Stimulated activated naive CD4-positive, alpha-beta T cell treated with Interleukin-2 at 50 U/mL for 16 hours (primary cell): ENCODE data around the gene SOS1.
A peak's percentile ranks its signal among the peaks of the same experiment; 100 is the strongest.
"Not testable (repeated sequence)": the region's sequence is repeated elsewhere in the genome, so short reads cannot be mapped to it uniquely, and the experiment has no call there.

Experiments used
- DNase-seq: peaks from one replicate; lab custom pipeline; 2025; lab: John Stamatoyannopoulos, UW

Gene SOS1

DNA sequence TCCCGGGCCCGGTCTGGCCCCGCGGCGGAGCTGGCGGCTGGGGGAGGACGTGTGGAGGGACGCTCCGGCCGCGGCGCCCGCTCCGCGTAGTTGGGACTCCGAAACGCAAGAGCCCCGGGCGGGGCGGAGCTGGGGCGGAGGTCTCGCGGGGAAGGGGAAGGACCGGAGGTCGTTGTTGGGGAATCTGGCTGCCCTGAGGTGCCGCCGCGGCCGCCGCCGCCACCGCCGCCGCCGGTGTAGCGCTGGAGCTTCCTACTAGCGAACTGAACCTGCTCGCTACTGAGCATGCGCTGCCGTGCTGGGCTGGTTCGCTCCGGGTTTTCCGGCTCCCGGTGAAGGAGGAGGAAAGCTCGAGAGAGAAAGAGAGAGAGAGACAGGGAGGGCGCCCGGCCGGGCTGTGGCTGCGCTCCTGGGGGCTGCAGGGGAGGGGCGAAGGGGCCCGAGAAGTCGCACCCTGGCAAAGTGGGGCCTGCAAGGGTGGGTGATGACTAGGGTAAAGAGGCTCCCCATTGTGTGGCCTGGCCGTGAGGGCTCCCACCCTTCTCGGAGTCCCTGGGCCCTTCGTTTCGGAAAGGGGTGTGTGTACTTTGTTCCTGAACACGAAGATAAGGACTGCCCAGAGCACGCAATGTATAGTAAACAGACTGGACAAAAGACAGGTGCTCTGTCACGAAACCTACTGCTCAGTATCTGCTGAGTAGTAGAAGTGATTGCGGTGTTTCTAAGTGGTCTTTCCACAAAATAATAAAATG, at the start of gene SOS1:
Gene SOS1 (minus strand): TSS at position 281 of the 752 bp plus-strand sequence. CDS start 629 bp downstream, outside the sequence.
- DNase-seq = peak; percentile 92

GRCh38 chr2:39164089-39164488, 43.2 kb upstream of the SOS1 start:
- DNase-seq = no peak

DNA sequence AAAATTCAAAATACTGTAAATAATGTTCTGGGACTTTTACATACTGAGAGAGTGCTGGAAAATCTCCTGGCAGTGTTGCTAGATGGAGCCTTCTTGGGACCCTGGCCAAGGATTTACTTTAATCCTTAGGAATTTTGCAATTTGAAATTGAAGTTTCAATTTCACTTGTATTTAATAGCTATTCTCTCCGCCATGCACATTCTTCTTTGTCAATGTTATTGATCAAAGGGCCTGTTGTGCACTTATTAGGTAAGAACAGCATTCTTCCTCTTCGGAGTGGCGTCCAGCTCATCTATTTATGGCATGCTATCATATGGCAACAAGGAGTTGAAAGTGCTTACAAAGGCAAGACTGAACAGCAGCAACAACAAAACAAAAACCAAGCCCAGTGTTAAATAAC, 40.1 kb upstream of the SOS1 start:
- no peak for DNase-seq

DNA sequence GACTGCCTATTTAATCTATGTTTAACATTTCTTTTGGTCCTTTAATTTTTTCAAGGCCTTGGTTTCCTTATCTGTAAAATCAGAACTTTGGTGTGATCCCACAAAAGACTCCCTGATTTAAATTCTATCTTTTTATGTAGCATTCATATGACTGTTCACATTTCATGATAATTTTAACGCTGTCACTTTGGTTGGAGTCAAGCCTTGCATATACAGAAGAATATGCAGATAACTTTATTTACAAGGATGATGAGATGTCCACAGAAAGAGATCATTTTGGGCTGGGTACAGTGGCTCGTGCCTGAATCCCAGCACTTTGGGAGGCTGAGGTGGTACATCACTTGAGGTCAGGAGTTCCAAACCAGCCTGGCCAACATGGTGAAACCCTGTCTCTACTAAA, 38.4 kb upstream of the SOS1 start:
- no peak for DNase-seq

- DNase-seq = no peak
These were observed 37.5 kb upstream of the SOS1 start for GRCh38 chr2:39158351-39158750.

DNA sequence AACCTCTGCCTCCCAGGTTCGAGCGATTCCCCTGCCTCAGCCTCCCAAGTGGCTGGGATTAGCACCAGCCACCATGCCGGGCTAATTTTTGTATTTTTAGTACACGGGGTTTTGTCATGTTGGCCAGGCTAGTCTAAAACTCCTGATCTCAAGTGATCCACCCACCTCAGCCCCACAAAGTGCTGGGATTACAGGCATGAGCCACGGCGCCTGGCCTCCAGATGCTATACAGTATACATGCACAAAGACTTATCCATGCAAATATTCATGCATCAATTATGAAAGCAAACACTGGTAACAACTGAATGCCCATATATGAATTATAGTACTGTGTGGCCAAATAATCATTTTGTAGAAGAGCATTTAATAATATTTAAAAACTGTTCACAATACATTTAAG, 36.0 kb upstream of the SOS1 start:
- DNase-seq = no peak

- no peak for DNase-seq
These were observed 35.3 kb upstream of the SOS1 start for GRCh38 chr2:39156107-39156506.

GRCh38 chr2:39155573-39155972, 34.7 kb upstream of the SOS1 start:
- DNase-seq = not testable (repeated sequence)

- no peak for DNase-seq
These were observed 34.1 kb upstream of the SOS1 start for GRCh38 chr2:39154944-39155343.

GRCh38 chr2:39153312-39153711, 32.5 kb upstream of the SOS1 start:
- DNase-seq = no peak

GRCh38 chr2:39152504-39152903, 31.7 kb upstream of the SOS1 start:
- no peak for DNase-seq

DNA sequence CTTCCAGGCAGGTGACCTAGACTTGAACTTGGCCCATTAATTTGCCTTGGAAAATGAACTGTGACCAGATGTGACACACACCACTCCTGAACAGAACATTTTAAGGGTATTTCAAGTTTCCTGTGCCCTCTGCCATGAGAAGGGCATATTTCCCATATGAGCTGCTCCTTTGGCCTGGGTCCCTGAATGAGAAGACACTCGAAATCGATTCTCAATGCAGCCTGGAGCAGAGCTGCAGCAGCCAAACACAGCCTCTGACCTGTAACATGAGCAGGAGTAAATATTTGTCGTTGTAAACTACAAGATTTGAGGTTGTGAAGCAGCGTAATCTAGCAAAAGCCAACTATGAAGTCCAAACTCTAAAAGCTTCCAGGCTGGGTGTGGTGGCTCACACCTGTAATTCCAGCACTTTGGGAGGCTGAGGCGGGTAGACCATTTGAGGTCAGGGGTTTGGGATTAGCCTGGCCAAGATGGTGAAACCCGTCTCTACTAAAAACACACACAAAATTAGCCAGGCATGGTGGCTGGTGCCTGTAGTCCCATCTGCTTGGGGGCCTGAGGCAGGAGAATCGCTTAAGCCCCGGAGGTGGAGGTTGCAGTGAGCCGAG, 30.1 kb upstream of the SOS1 start:
- no peak for DNase-seq

DNA sequence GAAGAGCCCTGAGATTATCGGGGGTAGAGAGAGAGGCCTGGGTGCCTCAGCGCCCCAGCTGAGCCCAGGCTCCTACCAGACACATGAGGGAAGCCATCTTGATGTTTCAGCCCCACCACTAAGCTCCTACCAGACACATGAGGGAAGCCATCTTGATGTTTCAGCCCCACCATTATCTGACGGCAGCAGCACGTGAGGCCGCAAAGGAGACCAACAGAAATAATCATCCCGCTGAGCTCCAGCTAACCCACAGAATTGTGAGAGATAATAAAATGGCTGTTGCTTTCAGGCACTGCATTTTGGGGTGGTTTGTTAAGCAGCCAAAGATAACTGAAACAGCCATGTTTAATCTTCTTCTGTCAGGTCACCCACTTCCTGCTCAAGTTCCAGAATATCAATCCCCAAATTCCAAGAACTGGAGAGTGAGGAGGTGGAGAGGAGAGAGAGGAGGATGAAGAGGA, 29.3 kb upstream of the SOS1 start:
- no peak for DNase-seq

DNA sequence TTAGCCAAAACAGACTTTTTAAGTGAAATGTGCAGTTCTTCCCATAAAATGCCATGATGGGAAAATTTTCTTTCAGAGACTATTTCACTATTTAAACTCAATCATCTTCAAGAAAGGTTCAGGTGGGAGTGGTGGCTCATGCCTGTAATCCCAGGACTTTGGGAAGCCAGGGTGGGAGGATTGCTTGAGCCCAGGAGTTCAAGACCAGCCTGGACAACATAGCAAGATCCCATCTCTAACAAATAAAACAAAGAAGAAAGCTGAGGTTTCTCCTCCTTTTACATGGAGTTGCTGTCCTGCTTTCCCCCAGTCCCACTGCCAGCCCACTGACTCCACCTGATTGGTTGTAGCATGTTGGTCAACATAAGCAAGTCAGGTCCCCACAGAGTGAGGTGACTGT, 25.8 kb upstream of the SOS1 start:
- DNase-seq = no peak

DNA sequence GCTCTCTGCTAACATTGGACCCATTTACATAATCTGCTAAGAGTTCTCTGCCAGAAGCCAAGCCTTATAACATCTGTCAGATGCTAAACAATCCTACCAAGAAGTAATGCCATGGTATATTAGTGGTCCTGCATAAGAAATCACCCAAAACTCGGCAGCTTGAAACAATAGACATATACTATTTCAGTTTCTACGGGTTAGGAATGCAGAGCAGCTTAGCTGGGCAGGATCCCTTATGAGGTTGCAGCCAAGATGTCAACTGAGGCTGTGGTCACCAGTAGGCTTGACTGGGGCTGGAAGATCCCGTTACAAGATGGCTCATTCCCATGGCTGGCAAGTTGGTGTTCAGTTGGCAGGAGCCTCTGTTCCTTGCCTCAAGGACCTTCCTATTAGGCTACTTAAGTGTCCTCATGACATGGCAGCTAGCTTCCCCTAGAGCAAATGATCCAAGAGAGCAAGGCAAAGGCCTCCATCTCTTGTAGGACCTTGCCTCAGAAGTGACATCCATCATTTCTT, 25.1 kb upstream of the SOS1 start:
- DNase-seq = no peak

GRCh38 chr2:39144416-39144815, 23.6 kb upstream of the SOS1 start:
- no peak for DNase-seq

DNA sequence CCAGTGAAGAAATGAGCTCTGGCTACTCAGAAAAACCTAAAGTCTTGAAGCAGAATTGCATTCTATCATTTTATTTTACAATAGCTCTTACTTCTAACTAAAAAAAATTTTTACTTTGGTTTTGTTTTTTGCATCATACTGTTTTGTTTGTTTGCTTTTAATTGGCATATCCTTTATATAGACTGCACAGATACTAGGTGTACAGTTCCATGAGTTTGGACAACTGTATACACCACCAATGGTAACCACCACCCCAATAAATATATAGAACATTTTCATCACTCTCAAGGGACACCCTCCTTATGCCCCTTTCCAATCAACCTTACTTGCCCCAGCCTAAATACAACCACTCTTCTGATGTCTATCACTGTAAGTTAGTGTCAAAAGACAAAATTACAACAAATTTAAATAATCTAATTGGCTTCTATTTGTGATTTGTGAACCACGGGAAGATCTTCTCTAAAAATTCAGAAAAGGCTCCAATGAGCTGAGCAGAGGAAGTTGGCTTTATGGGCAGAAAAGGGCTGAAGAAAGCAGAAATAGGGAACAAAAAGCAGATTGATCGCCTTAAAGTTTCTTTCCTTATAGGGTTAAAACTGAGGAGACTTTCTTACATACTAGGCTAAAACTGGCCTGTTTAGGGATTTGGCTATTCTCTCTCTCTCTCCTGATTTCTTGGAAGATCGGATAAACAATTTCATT, 22.2 kb upstream of the SOS1 start:
- DNase-seq = no peak

DNA sequence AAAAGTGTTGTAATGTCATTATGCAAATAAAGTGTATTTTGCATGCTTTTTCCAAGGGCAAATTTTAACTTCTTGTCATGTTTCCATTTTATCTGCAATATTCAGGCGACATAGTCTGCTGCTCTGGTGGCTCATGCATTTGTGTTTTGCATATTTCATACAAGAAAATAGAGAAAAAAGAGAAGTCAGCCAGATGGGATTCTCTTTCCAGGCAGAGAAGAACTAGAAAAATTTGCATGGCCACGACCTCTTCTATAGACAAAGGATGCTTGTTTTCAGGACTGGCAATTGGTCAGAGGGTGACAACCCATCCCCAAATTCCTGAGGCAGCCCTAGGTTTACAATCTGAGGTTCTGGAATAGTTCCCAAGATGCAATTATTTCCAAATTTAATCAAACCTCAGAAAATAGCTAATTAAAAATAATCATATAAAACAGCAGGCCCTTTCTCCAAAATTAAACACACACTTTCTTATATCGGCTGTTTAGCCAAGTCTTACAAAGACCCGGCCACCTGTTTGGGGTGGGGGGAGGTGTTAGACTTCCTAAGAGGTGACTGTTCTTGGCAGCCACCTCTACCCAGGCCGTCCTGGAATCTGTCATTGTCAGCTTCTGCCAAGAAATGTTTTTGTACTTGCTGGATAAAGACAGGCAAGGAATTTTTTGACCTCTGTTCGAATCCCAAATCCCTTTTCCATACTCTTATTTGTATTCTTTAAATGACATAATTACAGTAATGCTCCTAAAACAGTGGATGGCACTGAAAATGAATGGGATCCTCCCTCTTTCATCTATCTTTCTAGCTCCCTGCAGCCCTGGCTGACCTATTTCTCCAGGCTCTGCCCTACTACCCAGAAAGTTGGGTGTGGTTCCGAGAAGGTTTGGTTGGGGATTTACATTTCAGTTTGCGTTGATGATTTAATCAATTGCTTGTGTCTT, 20.8 kb upstream of the SOS1 start:
- DNase-seq = peak; percentile 3

DNA sequence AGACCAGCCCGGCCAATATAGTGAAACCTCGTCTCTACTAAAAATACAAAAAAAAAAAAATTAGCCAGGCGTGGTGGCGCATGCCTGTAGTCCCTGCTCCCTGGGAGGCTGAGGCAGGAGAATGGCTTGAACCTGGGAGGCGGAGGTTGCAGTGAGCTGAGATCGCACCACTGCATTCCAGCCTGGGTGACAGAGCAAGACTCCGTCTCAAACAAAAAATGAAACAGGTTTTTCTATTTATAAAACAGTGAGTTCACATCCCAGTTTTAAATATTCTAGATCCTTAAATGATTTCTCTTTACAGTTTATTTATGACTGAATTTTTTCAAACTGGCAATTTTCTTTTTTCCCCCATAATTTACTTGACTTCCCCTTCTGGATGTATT, 20.1 kb upstream of the SOS1 start:
- DNase-seq = not testable (repeated sequence)

DNA sequence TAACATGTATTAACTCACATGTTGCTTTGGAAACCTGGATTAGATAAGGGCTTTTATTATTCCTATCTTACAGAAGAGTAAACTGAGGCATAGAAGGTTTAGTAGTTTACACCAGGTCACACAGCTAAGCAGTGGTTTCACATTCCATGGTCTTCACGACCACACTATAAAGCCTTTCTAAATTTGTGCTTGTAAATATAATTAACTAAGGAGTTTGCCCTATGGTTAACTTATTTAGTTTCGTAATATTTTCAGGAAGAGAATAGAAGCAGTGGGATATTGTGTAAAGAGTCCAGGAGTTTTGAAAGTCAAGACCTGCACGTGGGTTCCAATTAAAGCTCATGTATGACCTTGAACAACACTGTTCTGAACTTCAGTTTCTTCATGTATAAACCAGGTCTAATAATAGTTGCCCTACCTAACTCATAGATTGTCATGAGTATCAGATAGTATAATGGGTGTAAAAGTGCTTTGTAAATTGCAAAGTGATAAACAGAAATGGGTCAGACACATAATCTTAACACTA, 19.5 kb upstream of the SOS1 start:
- DNase-seq = no peak

DNA sequence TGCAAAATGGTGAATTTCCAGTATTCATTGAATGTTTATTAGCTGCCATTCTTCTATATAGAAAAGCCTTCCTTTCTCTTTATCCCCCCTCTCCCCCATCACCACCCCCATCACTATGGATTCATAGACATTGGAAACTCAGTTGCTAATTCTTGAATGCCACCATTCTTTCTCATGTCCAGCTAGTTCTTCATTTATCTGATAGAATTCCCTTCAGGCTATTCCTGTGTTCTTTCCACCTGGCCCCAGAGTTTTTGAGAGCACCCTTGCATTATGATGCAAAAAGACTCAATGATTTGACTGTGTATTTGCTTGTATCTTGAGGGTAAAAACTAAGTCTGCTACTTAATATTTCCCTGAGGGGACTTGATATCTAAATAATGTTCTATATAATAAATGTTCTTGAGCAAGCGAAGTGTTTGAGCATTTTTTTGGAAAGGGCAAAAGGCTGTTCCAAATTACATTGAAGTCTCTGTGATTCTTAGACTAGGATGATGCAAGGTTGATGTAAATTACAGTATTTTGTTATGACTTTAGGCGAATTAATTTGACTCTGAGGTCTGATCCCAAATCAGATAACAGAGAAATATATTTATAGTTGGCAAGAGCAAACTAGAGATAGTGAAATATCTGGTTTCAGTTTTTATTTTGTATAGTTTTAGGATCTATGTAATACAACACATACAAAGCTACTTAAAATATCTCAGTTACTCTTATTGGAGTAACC, 18.8 kb upstream of the SOS1 start:
- DNase-seq = no peak
